K562 (cell line): ENCODE data around the gene SNX30. TPM values are rescaled to one million over a fixed set of nuclear protein-coding genes. Genes with fewer than 3 reads are reported as not detected.

Experiments used
- ATAC-seq: fragments of 200-7000 bp; cut with Tn5 transposase; 3 replicates; pipeline ENCODE4 v1.9.1; 2020; ENCODE audit warnings: moderate library complexity
- BruUV-seq: library from RNA; stranded (reverse); fragments of 400-500 nt; replicated peaks from 2 replicates; lab custom pipeline; 2021; lab: Mats Ljungman, UMichigan
- CTCF ChIA-PET: fragments of 300-600 bp; formaldehyde crosslinking; extraction: SDS; loops from one replicate; lab custom pipeline; 2021; ENCODE audit warnings: low intra/inter-chr PET ratio; lab: Yijun Ruan, JAX
- POLR2A ChIA-PET: fragments of 300-600, 350-650 bp; sonication (Branson Sonifier 250); formaldehyde crosslinking; extraction: SDS; loops from one replicate; lab custom pipeline; 2021; ENCODE audit warnings: antibody characterized with exemption, inconsistent platforms; lab: Yijun Ruan, JAX
- DNase-seq, 4 experiments: peaks; one replicate each; pipeline versions ENCODE4 v3.0.0 to v3.0.0-alpha.2; 2011 to 2018; ENCODE audit warnings: low spot score in 3 of 4, mixed read lengths in 3 of 4; ENCODE audit errors: extremely low read depth in 1 of 4
- FAIRE-seq: peaks from 2 replicates; lab custom pipeline; 2011; peaks lifted over from hg19 to GRCh38; lab: Jason Lieb, UNC
- H2AFZ ChIP-seq: 2 replicates; pipeline ENCODE4 v1.6.0; 2011; ENCODE audit warnings: low read depth, low read length, control low read depth, inconsistent platforms
- H3K27ac ChIP-seq: fragments of 200-600 bp; 3 replicates; pipeline ENCODE4 v1.8.0; 2011; ENCODE audit warnings: low read depth, mild to moderate bottlenecking, control low read depth, inconsistent platforms, low read length, moderate library complexity, mixed read lengths; ENCODE audit errors: extremely low read depth
- H3K27me3 ChIP-seq, 2 experiments: fragments of 300-600 bp in 1 of 2; 2 replicates in 1 of 2; 3 replicates in 1 of 2; pipeline versions ENCODE4 v1.6.0 to v1.8.0; 2011; ENCODE audit warnings: inconsistent platforms in 2 of 2, low read length in 2 of 2, mild to moderate bottlenecking in 1 of 2, mixed read lengths in 1 of 2, moderate library complexity in 1 of 2; ENCODE audit not compliant: control insufficient read depth in 2 of 2, insufficient read depth in 2 of 2
- H3K36me3 ChIP-seq: fragments of 300-600 bp; 3 replicates; pipeline ENCODE4 v1.8.0; 2011; ENCODE audit warnings: mild to moderate bottlenecking, low read length, inconsistent platforms; ENCODE audit not compliant: control insufficient read depth, insufficient read depth
- H3K4me1 ChIP-seq, 2 experiments: fragments of 200-600 bp in 1 of 2; replicated peaks in 1 of 2; 2 replicates in 1 of 2; 3 replicates in 1 of 2; pipeline versions ENCODE4 v1.5.1 to v1.8.0; 2011; ENCODE audit warnings: inconsistent platforms in 2 of 2, low read length in 2 of 2, mild to moderate bottlenecking in 1 of 2, mixed read lengths in 1 of 2, moderate library complexity in 1 of 2; ENCODE audit not compliant: control insufficient read depth in 2 of 2, insufficient read depth in 2 of 2
- H3K4me2 ChIP-seq: 2 replicates; pipeline ENCODE4 v1.6.1; 2011; ENCODE audit warnings: low read length, control low read depth, inconsistent platforms, mixed read lengths; ENCODE audit not compliant: insufficient read depth
- H3K4me3 ChIP-seq: fragments of 200-600 bp; sonication (generic), shearing (Covaris generic); 2 replicates; pipeline ENCODE4 v1.5.1; 2016; ENCODE audit warnings: control low read depth, inconsistent platforms
- H3K79me2 ChIP-seq: fragments of 200-600 bp; 3 replicates; pipeline ENCODE4 v1.8.0; 2011; ENCODE audit warnings: low read length, inconsistent platforms; ENCODE audit not compliant: control insufficient read depth, insufficient read depth
- H3K9ac ChIP-seq, 2 experiments: 2 replicates each; pipeline versions ENCODE4 v1.6.0 to v1.6.1; 2011; ENCODE audit warnings: low read depth in 2 of 2, low read length in 2 of 2, control low read depth in 1 of 2, inconsistent platforms in 1 of 2, mild to moderate bottlenecking in 1 of 2, mixed read lengths in 1 of 2; ENCODE audit not compliant: insufficient read depth in 1 of 2
- H3K9me1 ChIP-seq: one replicate; pipeline ENCODE4 v1.6.0; 2011; ENCODE audit warnings: inconsistent platforms, mild to moderate bottlenecking, low read length, moderate library complexity; ENCODE audit not compliant: control insufficient read depth, insufficient read depth
- H3K9me3 ChIP-seq: replicated peaks from 2 replicates; pipeline ENCODE4 v1.5.1; 2011; ENCODE audit warnings: low read depth, low read length, inconsistent platforms; ENCODE audit not compliant: control insufficient read depth, insufficient read depth
- H4K20me1 ChIP-seq: replicated peaks from 2 replicates; pipeline ENCODE4 v1.6.1; 2011; ENCODE audit warnings: low read length, inconsistent platforms, mixed read lengths; ENCODE audit not compliant: control insufficient read depth, insufficient read depth
- ATF2 ChIP-seq: sonication (generic); formaldehyde crosslinking; IDR thresholded peaks from 2 replicates; pipeline ENCODE4 v1.8.1; 2022; ENCODE audit warnings: missing genetic modification reagents
- ZMIZ1 ChIP-seq, 2 experiments: fragments of 150-350 bp in 1 of 2; IDR thresholded peaks; 2 replicates each; pipeline ENCODE4 v1.6.1; 2012 to 2016; ENCODE audit warnings: low read depth in 2 of 2, low read length in 2 of 2, mild to moderate bottlenecking in 1 of 2, moderate library complexity in 1 of 2
- ZNF316 ChIP-seq: fragments of 450-650 bp; IDR thresholded peaks from 2 replicates; pipeline ENCODE4 v1.6.1; 2016
- WGBS: fragments of 100-300 bp; shearing (Covaris generic); methylation state at CpG from one replicate; pipeline ENCODE4 v1.1.6; 2016; ENCODE audit warnings: low coverage, mixed read lengths; ENCODE audit not compliant: insufficient coverage; ENCODE audit errors: missing lambda C conversion rate; 5-methylcytosine and 5-hydroxymethylcytosine counted together
- in situ Hi-C: fragments of 300-500 bp; cut with MboI; formaldehyde crosslinking; loops from 4 replicates; pipeline ENCODE4 v1.15.0; 2018; ENCODE audit warnings: inconsistent platforms, mixed read lengths
- intact Hi-C: fragments of 100-400 bp; cut with micrococcal nuclease; formaldehyde crosslinking; loops from 2 replicates; pipeline ENCODE4 v1.14.2; 2022
- polyA plus RNA-seq, 8 experiments: library from polyadenylated mRNA; depleted of rRNA in 4 of 8; stranded (reverse) in 5 of 8; unstranded in 3 of 8; fragments of >200 nt; fragmentation: Nextera tagmentation in 2 of 8; fragmentation: Illumina TruSeq in 1 of 8; extraction: Ambion mirVana in 2 of 8; extraction: Trizol in 1 of 8; gene quantifications; 2 replicates each; pipeline versions ENCODE4 v1.2.1 to v1.2.3, GENCODE V29; 2011 to 2014; ENCODE audit warnings: inconsistent platforms in 1 of 8, missing spikeins in 1 of 8
- total RNA-seq, 7 experiments: library from RNA; depleted of rRNA in 6 of 7; stranded (reverse); fragments of >200 nt in 6 of 7; fragmentation: Illumina TruSeq in 2 of 7; extraction: Trizol in 2 of 7; gene quantifications; 2 replicates each; pipeline versions ENCODE4 v1.2.1 to v1.2.3, GENCODE V29; 2011 to 2021; ENCODE audit warnings: low replicate concordance in 1 of 7

Gene SNX30
- total and polyA plus RNA-seq, 9 of the 15 experiments (the other 6 are each of a cell fraction or from before 2014, with no cell fraction given): 0.76 to 5.9 (median 3.3) TPM

GRCh38 chr9:112731971-112732370 lies 18.6 kb upstream of the SNX30 start (continued):
- TF ChIP-seq ZMIZ1 (IDR thresholded peaks at IDR 0.05; ENCODE audit: low read depth in 2 of 2, low read length in 2 of 2) (no peak), ATF2 (CRISPR knock-in tag) (no peak)

GRCh38 chr9:112734892-112735291 lies 15.7 kb upstream of the SNX30 start:
- intact Hi-C loops: no loop called here
- Histone ChIP-seq H3K27me3 (no peaks in the 10 kb centered on the region), H3K9ac (no peak overlapping the region), H3K4me3 (no peak overlapping the region), H3K27ac (no peak overlapping the region), H3K79me2 (no peaks in the 10 kb centered on the region), H3K4me2 (no peak overlapping the region), H3K9me1 (no peaks in the 10 kb centered on the region), H2AFZ (no peak overlapping the region), H4K20me1 (no peaks in the 10 kb centered on the region), H3K4me1 (no peaks in the 10 kb centered on the region), H3K9me3 (no peaks in the 10 kb centered on the region), H3K36me3 (no peaks in the 10 kb centered on the region)
- TF ChIP-seq ZMIZ1 (IDR thresholded peaks at IDR 0.05; ENCODE audit: low read depth in 2 of 2, low read length in 2 of 2) (no peak), ZNF316 (peak; percentile 34; the same call in 1 of the 2 replicates)
- FAIRE-seq: no peak
- in situ Hi-C loops: no loop called here
- no peak for ATAC-seq
- DNase-seq: no peak
- WGBS: 5% methylated on average over 2 of the region's 2 CpGs
- BruUV-seq: no TSS peak
- ChIA-PET CTCF (no interaction called here), POLR2A (no interaction called here)
